Measurements from ENCODE around the gene GTPBP6.
"Not testable (repeated sequence)": the region's sequence is repeated elsewhere in the genome, so short reads cannot be mapped to it uniquely, and the experiment has no call there.

The GTPBP6 gene

GRCh38 chrX:334971-335757 lies 16.6 kb upstream of the GTPBP6 start:
- DNase-seq (ENCODE audit: low spot score) = no peak

- no peak for DNase-seq (ENCODE audit: low spot score)
These were observed 15.8 kb upstream of the GTPBP6 start for GRCh38 chrX:334331-334891.

GRCh38 chrX:333611-334311 lies 15.2 kb upstream of the GTPBP6 start:
- DNase-seq (ENCODE audit: low spot score) = no peak

- no peak for DNase-seq (ENCODE audit: low spot score)
These were observed 14.5 kb upstream of the GTPBP6 start for GRCh38 chrX:332916-333610.

- no peak for DNase-seq (ENCODE audit: low spot score)
These were observed 13.9 kb upstream of the GTPBP6 start for GRCh38 chrX:332496-332860.

GRCh38 chrX:331825-332495 lies 13.4 kb upstream of the GTPBP6 start:
- no peak for DNase-seq (ENCODE audit: low spot score)

- DNase-seq (ENCODE audit: low spot score) = no peak
These were observed 12.7 kb upstream of the GTPBP6 start for GRCh38 chrX:331151-331824.

GRCh38 chrX:330726-331150 lies 12.1 kb upstream of the GTPBP6 start:
- no peak for DNase-seq (ENCODE audit: low spot score)

GRCh38 chrX:330141-330725 lies 11.6 kb upstream of the GTPBP6 start:
- not testable (repeated sequence) for DNase-seq (ENCODE audit: low spot score)

GRCh38 chrX:329291-329910 lies 10.8 kb upstream of the GTPBP6 start:
- no peak for DNase-seq (ENCODE audit: low spot score)

GRCh38 chrX:327660-328126 lies 9.1 kb upstream of the GTPBP6 start:
- DNase-seq (ENCODE audit: low spot score) = no peak

GRCh38 chrX:324664-325063 lies 6.1 kb upstream of the GTPBP6 start:
- DNase-seq (ENCODE audit: low spot score) = not testable (repeated sequence)

GRCh38 chrX:323721-324628 lies 5.4 kb upstream of the GTPBP6 start:
- no peak for DNase-seq (ENCODE audit: low spot score)

GRCh38 chrX:320126-320783 lies 1.7 kb upstream of the GTPBP6 start:
- no peak for DNase-seq (ENCODE audit: low spot score)

- no peak for DNase-seq (ENCODE audit: low spot score)
These were observed 1.1 kb upstream of the GTPBP6 start for GRCh38 chrX:319579-320125.

- DNase-seq (ENCODE audit: low spot score) = peak; percentile 92
These were observed 393 bp downstream of the GTPBP6 start for GRCh38 chrX:318068-318738.

- peak; percentile 86 for DNase-seq (ENCODE audit: low spot score)
These were observed 1.1 kb downstream of the GTPBP6 start for GRCh38 chrX:317424-318067.
